Ectodermal cell (in vitro differentiated cells): Measurements from ENCODE around the gene DHX15.

Experiments
- H3K27ac ChIP-seq: 2 replicates; pipeline ENCODE4 v1.7.0; 2013; ENCODE audit warnings: mild to moderate bottlenecking, low read depth, low read length; ENCODE audit not compliant: insufficient read depth, poor library complexity, severe bottlenecking
- H3K27me3 ChIP-seq: 2 replicates; pipeline ENCODE4 v1.7.0; 2013; ENCODE audit warnings: mild to moderate bottlenecking, low read length; ENCODE audit not compliant: insufficient read depth, control insufficient read depth, poor library complexity, severe bottlenecking
- H3K36me3 ChIP-seq: one replicate; pipeline ENCODE4 v1.7.0; 2013; ENCODE audit warnings: low read length; ENCODE audit not compliant: control insufficient read depth, insufficient read depth
- H3K4me1 ChIP-seq: one replicate; pipeline ENCODE4 v1.7.0; 2013; ENCODE audit warnings: low read length; ENCODE audit not compliant: control insufficient read depth, insufficient read depth
- H3K4me3 ChIP-seq: 2 replicates; pipeline ENCODE4 v1.7.0; 2013; ENCODE audit warnings: low read depth, low read length, control low read depth; ENCODE audit not compliant: insufficient read depth
- H3K9me3 ChIP-seq: 2 replicates; pipeline ENCODE4 v1.7.0; 2013; ENCODE audit warnings: mild to moderate bottlenecking, low read length, moderate library complexity; ENCODE audit not compliant: control insufficient read depth
- WGBS, 2 experiments: methylation state at CpG; one replicate each; pipeline ENCODE4 v1.1.7; 2013; ENCODE audit warnings: missing lambda C conversion rate in 2 of 2; 5-methylcytosine and 5-hydroxymethylcytosine counted together

The DHX15 gene

DNA sequence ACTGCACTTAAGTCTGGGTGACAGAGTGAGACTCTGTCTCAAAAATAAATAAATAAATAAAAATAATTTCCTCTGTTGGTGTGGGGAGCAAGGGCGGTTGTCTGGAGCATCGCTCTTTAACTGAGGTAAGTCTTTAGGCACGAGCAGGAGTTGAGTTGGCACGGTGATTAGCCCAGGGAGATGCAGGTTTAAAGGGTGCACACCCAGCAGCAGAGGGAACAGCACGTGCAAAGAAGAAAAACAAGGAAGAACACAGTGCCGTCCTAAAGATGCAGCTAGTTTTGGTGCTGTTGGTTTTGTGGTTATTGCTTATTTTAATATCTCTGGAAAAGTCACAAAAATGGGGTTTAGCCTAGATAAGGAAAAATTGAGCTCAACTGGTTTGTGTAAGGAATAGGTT, 87.8 kb downstream of the DHX15 start:
- Histone ChIP-seq H3K4me1 (no peaks in the 10 kb centered on the region), H3K9me3 (no peaks in the 10 kb centered on the region), H3K4me3 (no peak overlapping the region), H3K27me3 (no peaks in the 10 kb centered on the region), H3K27ac (no peak overlapping the region), H3K36me3 (no peaks in the 10 kb centered on the region)
- WGBS, 2 experiments: 95% methylated on average over 6 of the region's 6 CpGs

DNA sequence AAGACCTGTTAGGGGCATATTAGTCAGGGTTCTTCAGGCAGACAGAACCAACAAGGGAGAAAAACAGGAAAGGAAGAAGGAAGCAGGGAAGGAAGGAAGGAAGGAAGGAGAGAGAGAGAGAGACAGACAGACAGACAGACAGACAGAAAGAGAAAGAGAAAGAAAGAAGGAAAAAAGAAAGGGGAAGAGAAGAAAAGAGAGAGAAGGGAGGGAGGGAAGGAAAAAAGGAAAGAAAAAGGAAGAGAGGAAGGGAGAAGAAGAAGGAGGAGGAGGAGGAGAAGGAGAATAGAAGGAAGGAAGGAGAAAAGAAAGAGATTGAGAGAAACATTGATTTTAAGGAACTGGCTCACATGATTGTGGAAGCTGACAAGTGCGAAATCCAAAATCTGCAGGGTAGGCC, 89.0 kb downstream of the DHX15 start:
- Histone ChIP-seq H3K27me3 (no peaks in the 10 kb centered on the region), H3K9me3 (no peaks in the 10 kb centered on the region), H3K36me3 (no peaks in the 10 kb centered on the region), H3K4me3 (no peak overlapping the region), H3K4me1 (no peaks in the 10 kb centered on the region), H3K27ac (no peak overlapping the region)
- WGBS, 2 experiments: 93 to 97% methylated on average over 1 of the region's 1 CpG

DNA sequence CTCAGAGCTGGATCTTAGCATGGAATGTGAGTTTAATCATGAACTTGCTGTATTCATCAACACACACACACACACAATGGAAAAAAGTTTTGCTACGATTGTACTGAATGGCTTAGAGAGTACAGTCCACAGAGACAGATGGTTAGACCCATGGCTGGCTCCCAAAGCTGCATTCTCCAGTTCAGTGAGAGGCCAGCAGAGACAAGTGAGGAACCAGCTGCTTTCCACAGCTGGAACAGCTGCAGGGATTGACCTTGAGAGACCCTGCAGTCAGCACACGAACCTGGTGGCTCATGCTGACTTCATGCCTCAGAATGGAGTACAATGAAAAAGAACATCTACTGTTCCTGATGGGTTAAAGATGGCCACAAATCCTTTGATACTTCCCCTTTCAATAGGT, 94.5 kb downstream of the DHX15 start:
- Histone ChIP-seq H3K4me3 (no peak overlapping the region), H3K4me1 (no peaks in the 10 kb centered on the region), H3K9me3 (no peaks in the 10 kb centered on the region), H3K27ac (no peak overlapping the region), H3K36me3 (no peaks in the 10 kb centered on the region), H3K27me3 (no peaks in the 10 kb centered on the region)
- WGBS, 2 experiments: 84 to 87% methylated on average over 2 of the region's 2 CpGs

DNA sequence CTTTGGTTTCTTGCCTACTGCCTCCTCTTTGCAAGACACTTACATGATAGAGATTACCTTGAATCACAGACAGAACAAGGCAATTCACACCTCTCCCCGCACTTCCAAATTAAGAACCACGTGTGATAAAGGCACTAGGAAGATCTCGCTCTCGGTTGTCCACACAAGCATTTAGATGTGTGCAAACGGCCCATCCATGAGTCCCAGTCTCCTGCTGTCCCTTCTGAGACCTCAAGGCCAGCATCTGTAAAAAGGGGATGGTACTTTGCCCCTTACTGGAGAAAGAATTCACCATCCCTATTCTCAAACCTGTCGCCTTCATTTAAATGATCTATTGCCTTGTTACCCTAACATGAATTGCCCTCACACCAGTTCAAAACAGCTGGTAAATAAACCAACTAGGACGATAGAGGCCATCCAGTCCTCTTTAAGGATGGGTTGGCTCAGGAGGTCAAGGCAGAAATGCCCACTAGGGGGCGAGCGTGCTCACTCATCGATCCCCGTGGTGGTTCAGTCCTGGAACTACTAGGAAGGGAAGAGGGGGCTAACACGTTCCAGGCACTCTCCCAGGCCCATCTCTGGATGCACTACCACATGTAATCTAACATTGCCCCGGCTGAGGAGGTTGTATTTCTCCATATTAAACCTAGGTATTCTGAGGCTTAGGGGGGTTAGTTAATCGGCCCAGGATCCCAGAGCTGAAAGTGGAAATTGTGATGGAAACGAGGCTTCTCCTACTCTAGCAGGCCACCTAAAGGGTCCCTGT, 95.8 kb downstream of the DHX15 start:
- H3K4me1 ChIP-seq: no peaks in the 10 kb centered on the region
- no peak overlapping the region for H3K4me3 ChIP-seq
- H3K36me3 ChIP-seq: no peaks in the 10 kb centered on the region
- WGBS, 2 experiments: 40 to 42% methylated on average over 14 to 15 of the region's 15 CpGs
- H3K27me3 ChIP-seq: no peaks in the 10 kb centered on the region
- H3K9me3 ChIP-seq: no peaks in the 10 kb centered on the region
- no peak overlapping the region for H3K27ac ChIP-seq

DNA sequence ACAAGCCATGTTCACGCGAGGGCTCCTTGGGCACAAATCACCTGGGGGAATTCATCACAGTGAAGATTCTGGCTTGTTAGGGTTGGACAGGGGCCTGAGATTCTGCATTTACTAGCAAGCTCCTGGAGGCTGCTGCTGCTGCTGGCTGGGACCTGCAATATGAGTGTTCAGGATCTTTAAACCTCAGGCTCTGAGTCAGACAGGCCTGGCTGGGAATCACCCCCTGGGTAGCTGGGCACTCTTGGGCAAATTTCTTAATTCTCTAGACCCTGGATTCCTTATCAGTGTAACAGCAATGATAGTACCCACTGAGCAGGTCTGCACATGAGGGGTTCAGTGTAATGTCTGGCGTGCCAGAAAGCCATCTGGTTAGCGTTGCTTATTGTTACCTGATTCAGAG, 101.5 kb downstream of the DHX15 start:
- H3K27ac ChIP-seq: no peak overlapping the region
- H3K36me3 ChIP-seq: no peaks in the 10 kb centered on the region
- H3K4me3 ChIP-seq: no peak overlapping the region
- H3K9me3 ChIP-seq: no peaks in the 10 kb centered on the region
- 91 to 95% methylated on average over 4 of the region's 4 CpGs for WGBS, 2 experiments
- no peaks in the 10 kb centered on the region for H3K4me1 ChIP-seq
- H3K27me3 ChIP-seq: no peaks in the 10 kb centered on the region

DNA sequence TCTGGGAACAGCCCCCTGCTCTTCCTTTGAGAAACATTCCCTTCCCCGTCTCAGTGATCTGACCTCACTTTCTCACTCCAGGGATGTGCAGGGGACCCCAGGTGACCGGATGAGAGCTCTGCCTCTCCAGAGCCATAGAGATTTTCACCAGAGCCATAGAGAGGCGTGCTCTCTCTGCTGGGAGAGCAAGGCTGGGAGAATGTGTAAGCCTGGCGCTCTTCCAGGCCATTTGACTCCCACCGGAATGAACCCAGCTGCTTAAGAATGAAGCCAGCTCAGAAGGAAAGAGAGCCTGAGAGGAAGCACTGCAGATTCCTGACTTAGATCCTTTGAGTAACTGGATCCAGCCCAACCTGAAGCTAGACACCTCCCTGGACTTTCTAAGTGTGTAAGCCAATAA, 106.4 kb downstream of the DHX15 start:
- WGBS, 2 experiments: 56 to 69% methylated on average over 5 of the region's 5 CpGs
- H3K9me3 ChIP-seq: no peaks in the 10 kb centered on the region
- H3K4me3 ChIP-seq: no peak overlapping the region
- H3K27ac ChIP-seq: no peak overlapping the region
- H3K4me1 ChIP-seq: no peaks in the 10 kb centered on the region
- H3K36me3 ChIP-seq: no peaks in the 10 kb centered on the region
- no peaks in the 10 kb centered on the region for H3K27me3 ChIP-seq
